22Rv1 (cell line): ENCODE results near the gene FAAP24.
A peak's percentile ranks its signal among the peaks of the same experiment; 100 is the strongest.
"Not testable (repeated sequence)": the region's sequence is repeated elsewhere in the genome, so short reads cannot be mapped to it uniquely, and the experiment has no call there.

Source experiments
- H3K27ac ChIP-seq: fragments of 450-650 bp; 2 replicates; pipeline ENCODE4 v1.5.1; 2017
- ZFX ChIP-seq: fragments of 450-650 bp; IDR thresholded peaks from 2 replicates; pipeline ENCODE4 v1.6.1; 2017; ENCODE audit warnings: antibody characterized with exemption, borderline replicate concordance
- TF ChIP-seq, protein P1 (sequence below): fragments of 450-650 bp; IDR thresholded peaks from 2 replicates; pipeline ENCODE4 v1.5.1; 2017; ENCODE audit warnings: mild to moderate bottlenecking

Gene FAAP24

GRCh38 chr19:32966750-32967149 lies 5.3 kb upstream of the FAAP24 start:
- no peak overlapping the region for H3K27ac ChIP-seq
- no peak for TF ChIP-seq ZFX
- TF ChIP-seq, protein P1, sequence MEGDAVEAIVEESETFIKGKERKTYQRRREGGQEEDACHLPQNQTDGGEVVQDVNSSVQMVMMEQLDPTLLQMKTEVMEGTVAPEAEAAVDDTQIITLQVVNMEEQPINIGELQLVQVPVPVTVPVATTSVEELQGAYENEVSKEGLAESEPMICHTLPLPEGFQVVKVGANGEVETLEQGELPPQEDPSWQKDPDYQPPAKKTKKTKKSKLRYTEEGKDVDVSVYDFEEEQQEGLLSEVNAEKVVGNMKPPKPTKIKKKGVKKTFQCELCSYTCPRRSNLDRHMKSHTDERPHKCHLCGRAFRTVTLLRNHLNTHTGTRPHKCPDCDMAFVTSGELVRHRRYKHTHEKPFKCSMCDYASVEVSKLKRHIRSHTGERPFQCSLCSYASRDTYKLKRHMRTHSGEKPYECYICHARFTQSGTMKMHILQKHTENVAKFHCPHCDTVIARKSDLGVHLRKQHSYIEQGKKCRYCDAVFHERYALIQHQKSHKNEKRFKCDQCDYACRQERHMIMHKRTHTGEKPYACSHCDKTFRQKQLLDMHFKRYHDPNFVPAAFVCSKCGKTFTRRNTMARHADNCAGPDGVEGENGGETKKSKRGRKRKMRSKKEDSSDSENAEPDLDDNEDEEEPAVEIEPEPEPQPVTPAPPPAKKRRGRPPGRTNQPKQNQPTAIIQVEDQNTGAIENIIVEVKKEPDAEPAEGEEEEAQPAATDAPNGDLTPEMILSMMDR: no peak

DNA sequence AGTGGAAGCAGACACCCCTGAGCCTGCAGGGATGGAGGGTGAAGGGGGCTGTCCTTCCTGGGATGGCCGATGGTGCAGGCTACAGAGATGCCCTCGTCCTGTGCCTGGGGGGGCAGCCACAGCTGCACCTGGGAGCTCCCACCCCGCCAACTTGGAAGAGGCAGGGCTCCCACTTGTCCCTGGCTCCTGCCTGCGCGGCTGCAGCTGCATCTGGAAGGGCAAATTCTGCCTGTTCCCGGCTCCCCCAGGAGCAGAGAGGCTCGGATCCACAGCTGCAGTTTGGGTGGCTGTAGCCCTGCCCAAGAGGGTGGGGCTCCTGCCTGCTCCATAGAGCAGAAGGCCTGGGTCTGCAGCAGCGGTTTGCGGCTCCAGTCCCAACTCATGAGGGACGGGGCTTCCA lies 2.5 kb upstream of the FAAP24 start:
- H3K27ac ChIP-seq: no peak overlapping the region
- TF ChIP-seq ZFX: no peak
- TF ChIP-seq, protein P1: no peak

DNA sequence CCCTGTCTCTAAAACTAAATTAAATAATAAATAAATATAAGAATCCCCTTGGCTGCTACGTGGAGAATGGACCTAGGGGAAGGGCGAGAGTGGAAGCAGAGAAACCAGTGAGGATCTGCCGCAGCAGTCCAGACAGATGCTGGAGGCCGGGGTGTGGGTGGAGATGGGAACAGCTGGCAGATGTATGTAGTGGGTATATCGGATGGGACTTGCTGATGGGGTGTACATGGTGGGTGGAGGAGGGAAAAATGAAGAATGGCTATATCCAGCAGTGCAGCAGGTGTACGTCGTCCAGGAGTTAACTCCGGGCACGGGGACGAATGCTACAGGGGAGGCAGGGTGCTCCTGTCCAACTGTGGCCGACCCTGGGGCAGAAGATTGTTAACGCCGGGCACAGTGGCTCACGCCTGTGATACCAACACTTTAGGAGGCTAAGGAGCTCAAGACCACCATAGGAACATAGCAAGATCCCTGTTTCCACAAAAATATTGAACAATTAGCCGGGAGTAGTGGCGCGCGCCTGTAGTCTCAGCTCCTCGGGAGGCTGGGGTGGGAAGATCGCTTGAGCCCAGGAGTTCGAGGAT lies 938 bp upstream of the FAAP24 start:
- peak overlapping the region; percentile 53 for H3K27ac ChIP-seq
- TF ChIP-seq ZFX: no peak
- TF ChIP-seq, protein P1: no peak

GRCh38 chr19:32976223-32976805 lies 4.3 kb downstream of the FAAP24 start:
- TF ChIP-seq, protein P1: peak; percentile 95
- no peak for TF ChIP-seq ZFX
- no peak overlapping the region for H3K27ac ChIP-seq

DNA sequence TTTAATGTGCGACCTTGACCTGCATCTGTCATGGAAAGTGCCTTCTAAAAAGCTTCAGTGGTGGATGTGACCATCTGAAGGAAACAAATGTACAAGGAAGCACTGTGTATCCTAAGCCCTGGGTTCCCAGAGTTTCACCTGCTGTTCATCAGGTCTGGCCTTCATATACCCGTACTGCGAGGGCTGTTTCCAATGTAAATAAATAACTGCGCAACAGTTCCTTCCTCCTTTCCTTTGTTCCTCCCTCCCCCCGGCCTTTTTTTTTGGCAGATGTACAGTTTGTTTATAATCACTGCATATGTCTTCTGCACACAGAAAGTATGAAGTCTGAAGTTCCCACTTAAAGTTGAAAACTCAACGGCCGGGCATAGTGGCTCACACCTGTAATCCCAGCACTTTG lies 5.2 kb downstream of the FAAP24 start:
- TF ChIP-seq ZFX: no peak
- TF ChIP-seq, protein P1: no peak
- H3K27ac ChIP-seq: peak overlapping the region; percentile 37

DNA sequence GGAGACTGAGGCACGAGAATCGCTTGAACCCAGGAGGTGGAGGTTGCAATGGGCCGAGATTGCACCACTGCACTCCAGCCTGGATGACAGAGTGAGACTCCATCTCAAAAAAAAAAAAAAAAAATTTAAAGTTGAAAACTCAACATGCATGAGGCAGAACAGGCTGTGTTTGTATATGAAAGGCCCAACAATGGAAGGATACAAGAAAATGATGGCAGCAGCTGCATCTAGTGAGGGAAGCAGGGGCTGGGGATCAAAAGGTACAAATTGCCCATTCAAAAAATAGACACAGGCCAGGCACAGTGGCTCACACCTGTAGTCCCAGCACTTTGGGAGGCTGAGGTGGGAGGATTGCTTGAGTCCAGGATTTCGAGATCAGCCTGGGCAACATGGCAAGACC lies 5.8 kb downstream of the FAAP24 start:
- peak overlapping the region; percentile 37 for H3K27ac ChIP-seq

DNA sequence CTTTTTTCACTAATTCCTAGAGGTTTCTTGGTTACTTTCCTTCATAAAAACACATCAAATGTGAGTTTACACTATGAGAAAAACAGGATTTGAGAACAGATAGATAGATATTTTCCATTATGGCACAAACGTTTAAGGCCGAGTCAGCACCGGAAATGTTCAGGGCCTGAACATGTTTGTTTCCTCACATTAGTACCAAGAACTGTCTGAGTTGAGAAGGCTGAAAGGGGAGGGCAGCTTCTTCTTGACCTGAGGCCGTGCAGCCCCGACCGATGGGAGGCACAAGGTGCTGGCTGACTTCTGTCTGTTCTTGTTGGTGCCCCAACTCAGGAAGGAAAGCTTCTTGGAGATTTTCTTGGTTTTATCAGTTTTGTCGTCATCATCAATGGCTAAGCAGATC lies 7.8 kb downstream of the FAAP24 start:
- not testable (repeated sequence) for H3K27ac ChIP-seq

GRCh38 chr19:32982488-32982887 lies 10.4 kb downstream of the FAAP24 start:
- not testable (repeated sequence) for H3K27ac ChIP-seq

GRCh38 chr19:32988254-32988653 lies 16.2 kb downstream of the FAAP24 start:
- H3K27ac ChIP-seq: not testable (repeated sequence)

GRCh38 chr19:32988724-32989123 lies 16.7 kb downstream of the FAAP24 start:
- TF ChIP-seq ZFX: no peak
- TF ChIP-seq, protein P1: no peak
- H3K27ac ChIP-seq: no peak overlapping the region

DNA sequence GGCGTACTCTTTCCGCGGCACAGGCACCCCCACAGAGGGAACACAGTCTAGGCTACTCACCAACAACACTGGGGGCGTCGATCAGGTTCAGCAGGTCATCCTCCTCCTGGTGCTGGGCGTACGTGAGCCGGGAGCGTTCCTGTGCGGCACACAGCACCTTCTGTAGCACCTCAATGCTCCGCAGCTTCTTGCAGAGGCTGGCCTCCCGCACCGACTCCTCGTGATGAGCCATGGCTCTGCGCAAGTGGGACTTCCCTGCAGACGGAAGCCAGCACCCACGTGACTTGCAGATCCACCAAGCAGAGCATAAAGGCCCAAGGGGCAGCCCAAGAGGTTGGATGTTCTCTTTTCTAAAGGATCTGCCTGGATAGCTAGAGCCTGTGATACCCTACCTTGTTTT lies 23.9 kb downstream of the FAAP24 start:
- not testable (repeated sequence) for H3K27ac ChIP-seq

DNA sequence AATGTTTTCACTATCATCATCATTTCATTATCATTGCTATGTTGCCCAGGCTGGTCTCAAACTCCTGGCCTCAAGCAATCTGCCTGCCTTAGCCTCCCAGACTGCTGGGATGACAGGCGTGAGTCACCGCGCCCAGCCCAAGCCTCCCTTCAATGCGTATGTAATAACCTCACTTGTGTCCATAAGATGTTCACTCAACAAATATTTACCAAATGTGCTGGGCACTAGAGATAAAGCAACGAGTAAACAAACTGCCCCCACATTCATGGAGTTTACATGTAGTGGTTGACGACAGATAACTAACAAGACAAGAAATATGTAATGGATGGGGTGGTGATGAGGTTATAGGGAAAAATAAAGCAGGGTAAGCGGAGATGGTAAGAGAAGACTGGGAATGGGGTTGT lies 25.0 kb downstream of the FAAP24 start:
- H3K27ac ChIP-seq: not testable (repeated sequence)
